Cardiac muscle cell (in vitro differentiated cells and primary cell): ENCODE measurements around the gene CNTNAP2. TPM values are rescaled to one million over a fixed set of nuclear protein-coding genes. Genes with fewer than 3 reads are reported as not detected.

Experiments
- DNase-seq, 2 donors: peaks; one replicate each; pipeline versions ENCODE4 v3.0.0 to v3.0.0-alpha.2; 2010 to 2017; ENCODE audit warnings: low read depth in 1 of 2, low spot score in 1 of 2
- H3K27ac ChIP-seq: fragments of 200-600 bp; sonication (generic); 2 replicates; pipeline ENCODE4 v1.5.1; 2016
- H3K27me3 ChIP-seq: fragments of 200-600 bp; sonication (generic); 2 replicates; pipeline ENCODE4 v1.6.0; 2016; ENCODE audit warnings: control low read depth
- H3K36me3 ChIP-seq: fragments of 200-600 bp; sonication (generic); 2 replicates; pipeline ENCODE4 v1.5.1; 2016; ENCODE audit warnings: control low read depth
- H3K4me1 ChIP-seq: fragments of 200-600 bp; sonication (generic); 2 replicates; pipeline ENCODE4 v1.8.1; 2017; ENCODE audit warnings: low read depth, mild to moderate bottlenecking, mixed run types
- H3K4me3 ChIP-seq: fragments of 200-600 bp; sonication (generic); 2 replicates; pipeline ENCODE4 v1.5.1; 2016; ENCODE audit warnings: mild to moderate bottlenecking
- H3K9me3 ChIP-seq: fragments of 200-600 bp; sonication (generic); 2 replicates; pipeline ENCODE4 v1.5.1; 2017; ENCODE audit warnings: low read depth, mild to moderate bottlenecking, control low read depth
- CTCF ChIP-seq: IDR thresholded peaks from 2 replicates; pipeline ENCODE4 v1.5.1; 2012; ENCODE audit warnings: low read depth, mild to moderate bottlenecking, low read length
- polyA plus RNA-seq: library from polyadenylated mRNA; unstranded; fragments of >200 nt; fragmentation: Nextera tagmentation; extraction: Ambion mirVana; gene quantifications from 2 replicates; pipeline ENCODE4 v1.2.1, GENCODE V29; 2016
- total RNA-seq: library from RNA; depleted of rRNA; stranded (reverse); fragments of >200 nt; gene quantifications from 2 replicates; pipeline ENCODE4 v1.2.3, GENCODE V29; 2016

The CNTNAP2 gene
- total and polyA plus RNA-seq, 2 experiments from 2014 or later = 4.8 to 5.1 TPM

- no peak for TF ChIP-seq CTCF
- Histone ChIP-seq H3K36me3 (no peaks in the 10 kb centered on the region), H3K4me3 (no peak overlapping the region), H3K27ac (no peak overlapping the region), H3K27me3 (no peaks in the 10 kb centered on the region), H3K4me1 (peaks cover 19% of the 10 kb centered on the region), H3K9me3 (no peaks in the 10 kb centered on the region)
- no peak for DNase-seq
These were observed 1639.7 kb downstream of the CNTNAP2 start for GRCh38 chr7:147756300-147756699.

GRCh38 chr7:147759327-147759943 lies 1642.8 kb downstream of the CNTNAP2 start:
- H3K9me3 ChIP-seq = no peaks in the 10 kb centered on the region
- peaks cover 8% of the 10 kb centered on the region for H3K4me1 ChIP-seq
- no peak overlapping the region for H3K4me3 ChIP-seq
- H3K27me3 ChIP-seq = no peaks in the 10 kb centered on the region
- no peaks in the 10 kb centered on the region for H3K36me3 ChIP-seq
- no peak for DNase-seq
- no peak overlapping the region for H3K27ac ChIP-seq
- no peak for TF ChIP-seq CTCF

GRCh38 chr7:147765301-147765700 lies 1648.7 kb downstream of the CNTNAP2 start:
- TF ChIP-seq CTCF = no peak
- no peak for DNase-seq
- no peak overlapping the region for H3K27ac ChIP-seq
- no peaks in the 10 kb centered on the region for H3K4me1 ChIP-seq
- H3K4me3 ChIP-seq = no peak overlapping the region
- H3K36me3 ChIP-seq = no peaks in the 10 kb centered on the region
- no peaks in the 10 kb centered on the region for H3K9me3 ChIP-seq
- no peaks in the 10 kb centered on the region for H3K27me3 ChIP-seq

GRCh38 chr7:147771344-147771743 lies 1654.7 kb downstream of the CNTNAP2 start:
- Histone ChIP-seq H3K4me3 (no peak overlapping the region), H3K36me3 (no peaks in the 10 kb centered on the region), H3K4me1 (no peaks in the 10 kb centered on the region), H3K9me3 (no peaks in the 10 kb centered on the region), H3K27ac (no peak overlapping the region), H3K27me3 (no peaks in the 10 kb centered on the region)
- DNase-seq = no peak
- TF ChIP-seq CTCF = no peak

GRCh38 chr7:147774461-147774860 lies 1657.9 kb downstream of the CNTNAP2 start:
- no peak for DNase-seq
- Histone ChIP-seq H3K36me3 (no peaks in the 10 kb centered on the region), H3K4me1 (no peaks in the 10 kb centered on the region), H3K9me3 (no peaks in the 10 kb centered on the region), H3K4me3 (no peak overlapping the region), H3K27me3 (no peaks in the 10 kb centered on the region), H3K27ac (no peak overlapping the region)
- no peak for TF ChIP-seq CTCF
